Mesenchymal stem cell (in vitro differentiated cells and primary cell): ENCODE measurements around the gene NSMF.
A peak's percentile ranks its signal among the peaks of the same experiment; 100 is the strongest.
"Not testable (repeated sequence)": the region's sequence is repeated elsewhere in the genome, so short reads cannot be mapped to it uniquely, and the experiment has no call there.

Experiments used
- DNase-seq: peaks from one replicate; pipeline ENCODE4 v3.0.0-alpha.2; 2013
- H2AFZ ChIP-seq: one replicate; pipeline ENCODE4 v1.6.1; 2013; ENCODE audit warnings: low read depth, mild to moderate bottlenecking, control low read depth, inconsistent platforms, low read length, moderate library complexity
- H2AK5ac ChIP-seq: 2 replicates; pipeline ENCODE4 v1.6.1; 2013; ENCODE audit warnings: low read length, moderate library complexity, mild to moderate bottlenecking, inconsistent platforms; ENCODE audit not compliant: severe bottlenecking
- H2BK120ac ChIP-seq: one replicate; pipeline ENCODE4 v1.6.1; 2013; ENCODE audit warnings: low read depth, mild to moderate bottlenecking, inconsistent platforms, low read length, moderate library complexity
- H2BK12ac ChIP-seq, 2 experiments: one replicate each; pipeline ENCODE4 v1.6.1; 2013; ENCODE audit warnings: inconsistent platforms in 2 of 2, low read length in 2 of 2, mild to moderate bottlenecking in 2 of 2, moderate library complexity in 2 of 2, control low read depth in 1 of 2
- H2BK15ac ChIP-seq: one replicate; pipeline ENCODE4 v1.6.1; 2013; ENCODE audit warnings: mild to moderate bottlenecking, low read depth, inconsistent platforms; ENCODE audit not compliant: poor library complexity, severe bottlenecking
- H2BK5ac ChIP-seq: 2 replicates; pipeline ENCODE4 v1.6.1; 2013; ENCODE audit warnings: low read depth, mild to moderate bottlenecking, low read length, control low read depth, inconsistent platforms; ENCODE audit not compliant: poor library complexity, severe bottlenecking
- H3K14ac ChIP-seq, 2 experiments: one replicate each; pipeline ENCODE4 v1.6.1; 2013; ENCODE audit warnings: inconsistent platforms in 2 of 2, low read length in 2 of 2, control low read depth in 1 of 2, mild to moderate bottlenecking in 1 of 2, moderate library complexity in 1 of 2
- H3K18ac ChIP-seq, 2 experiments: one replicate each; pipeline ENCODE4 v1.6.1; 2013; ENCODE audit warnings: inconsistent platforms in 2 of 2, low read length in 2 of 2, control low read depth in 1 of 2, low read depth in 1 of 2, mild to moderate bottlenecking in 1 of 2
- H3K23ac ChIP-seq, 2 experiments: one replicate each; pipeline ENCODE4 v1.6.1; 2013; ENCODE audit warnings: inconsistent platforms in 2 of 2, low read length in 2 of 2, mild to moderate bottlenecking in 2 of 2, moderate library complexity in 2 of 2, control low read depth in 1 of 2
- H3K27ac ChIP-seq: 2 replicates; pipeline ENCODE4 v1.5.1; 2013; ENCODE audit warnings: mild to moderate bottlenecking, moderate library complexity, low read length, control low read depth, inconsistent platforms; ENCODE audit not compliant: poor library complexity, severe bottlenecking
- H3K27me3 ChIP-seq, 2 experiments: 2 replicates each; pipeline versions ENCODE4 v1.6.1 to v1.7.0; 2013; ENCODE audit warnings: low read length in 2 of 2, mild to moderate bottlenecking in 2 of 2, moderate library complexity in 2 of 2, control low read depth in 1 of 2, inconsistent platforms in 1 of 2; ENCODE audit not compliant: control insufficient read depth in 1 of 2, insufficient read depth in 1 of 2
- H3K36me3 ChIP-seq, 2 experiments: 2 replicates each; pipeline versions ENCODE4 v1.6.1 to v1.7.0; 2013; ENCODE audit warnings: low read length in 2 of 2, control low read depth in 1 of 2, inconsistent platforms in 1 of 2, low read depth in 1 of 2, mild to moderate bottlenecking in 1 of 2; ENCODE audit not compliant: insufficient read depth in 2 of 2, control insufficient read depth in 1 of 2
- H3K4ac ChIP-seq, 2 experiments: one replicate each; pipeline ENCODE4 v1.6.1; 2013; ENCODE audit warnings: inconsistent platforms in 2 of 2, low read length in 2 of 2, mild to moderate bottlenecking in 2 of 2, moderate library complexity in 2 of 2, control low read depth in 1 of 2, low read depth in 1 of 2
- H3K4me1 ChIP-seq: 2 replicates; pipeline ENCODE4 v1.6.1; 2013; ENCODE audit warnings: low read depth, low read length, control low read depth; ENCODE audit not compliant: control insufficient read depth, insufficient read depth
- H3K4me2 ChIP-seq: 2 replicates; pipeline ENCODE4 v1.6.1; 2013; ENCODE audit warnings: low read length, mild to moderate bottlenecking, inconsistent platforms; ENCODE audit not compliant: poor library complexity, severe bottlenecking
- H3K4me3 ChIP-seq, 2 experiments: 2 replicates each; pipeline versions ENCODE4 v1.5.1 to v1.7.0; 2013; ENCODE audit warnings: low read length in 2 of 2, mild to moderate bottlenecking in 2 of 2, control low read depth in 1 of 2, low read depth in 1 of 2; ENCODE audit not compliant: insufficient read depth in 1 of 2
- H3K79me1 ChIP-seq: replicated peaks from 2 replicates; pipeline ENCODE4 v1.6.1; 2013; ENCODE audit warnings: mild to moderate bottlenecking, control low read depth, low read length, inconsistent platforms; ENCODE audit not compliant: poor library complexity, severe bottlenecking
- H3K9ac ChIP-seq: 2 replicates; pipeline ENCODE4 v1.7.0; 2013; ENCODE audit warnings: mild to moderate bottlenecking, low read length, moderate library complexity
- H3K9me3 ChIP-seq: 2 replicates; pipeline ENCODE4 v1.7.0; 2013; ENCODE audit warnings: mild to moderate bottlenecking, low read length; ENCODE audit not compliant: control insufficient read depth
- H4K8ac ChIP-seq: one replicate; pipeline ENCODE4 v1.6.1; 2013; ENCODE audit warnings: inconsistent platforms, mild to moderate bottlenecking, low read length, moderate library complexity
- H4K91ac ChIP-seq: one replicate; pipeline ENCODE4 v1.6.1; 2013; ENCODE audit warnings: mild to moderate bottlenecking, low read length, inconsistent platforms
- WGBS: methylation state at CpG from one replicate; pipeline ENCODE4 v1.1.7; 2013; ENCODE audit warnings: mixed read lengths; 5-methylcytosine and 5-hydroxymethylcytosine counted together

The NSMF gene

DNA sequence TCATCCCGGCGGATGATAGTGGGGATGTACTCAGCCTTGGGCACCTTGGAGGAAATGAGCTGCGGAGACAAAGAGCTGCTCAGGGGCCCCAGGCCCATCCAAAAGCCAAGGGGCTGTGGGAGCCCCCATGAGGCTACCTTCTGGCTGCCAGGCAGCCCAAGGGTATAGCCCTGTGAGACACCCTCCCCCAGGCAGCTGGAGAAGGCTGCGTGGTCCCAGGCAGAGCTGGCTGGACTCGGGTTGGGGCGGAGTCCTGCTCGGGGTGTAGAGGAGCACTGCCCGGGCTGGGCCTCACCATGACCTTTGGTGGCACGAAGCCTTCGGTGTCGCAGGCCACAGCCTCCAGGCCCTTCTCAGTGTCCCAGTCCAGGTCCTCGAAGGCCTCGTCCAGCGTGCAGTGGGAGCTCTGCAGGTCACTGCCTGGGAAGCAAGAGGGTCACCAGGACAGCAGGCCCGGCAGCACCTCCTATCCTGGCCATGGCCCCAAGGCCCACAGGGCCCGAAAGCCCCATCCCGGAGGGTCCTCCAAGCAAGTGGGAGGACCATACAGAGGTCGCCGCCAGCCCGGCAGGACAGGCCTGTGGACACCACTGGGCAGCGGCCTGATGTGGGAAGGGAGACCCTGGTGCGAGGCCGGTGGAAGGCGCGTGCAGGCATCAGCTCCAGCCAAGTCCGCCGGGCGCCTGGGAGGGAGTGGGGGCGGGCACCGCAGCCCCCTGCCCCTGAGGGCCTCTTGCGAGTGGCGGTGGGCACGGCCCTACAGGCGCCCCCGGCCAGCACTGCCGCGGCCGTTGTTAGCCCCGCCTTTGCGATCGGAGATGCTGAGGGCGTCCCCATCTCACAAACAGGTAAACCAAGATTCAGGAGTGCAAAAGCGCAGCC is 6.1 kb downstream of the NSMF start:
- Histone ChIP-seq H4K91ac (no peak overlapping the region), H3K4me2 (no peak overlapping the region), H3K27ac (no peak overlapping the region), H3K9ac (no peak overlapping the region), H3K9me3 (no peaks in the 10 kb centered on the region), H4K8ac (no peak overlapping the region), H2BK120ac (no peak overlapping the region), H3K23ac (no peak overlapping the region), H3K36me3 (peaks cover 31 to 79% of the 10 kb centered on the region in 2 experiments), H2AFZ (no peak overlapping the region), H3K14ac (no peak overlapping the region), H2BK5ac (no peak overlapping the region), H3K27me3 (no peaks in the 10 kb centered on the region), H3K79me1 (peaks cover 14% of the 10 kb centered on the region), H2BK15ac (no peak overlapping the region), H3K4me3 (no peak overlapping the region), H2AK5ac (no peak overlapping the region), H2BK12ac (no peak overlapping the region), H3K4me1 (peaks cover 46% of the 10 kb centered on the region), H3K18ac (peak overlapping the region in 1 of 2 experiments; percentile 18), H3K4ac (no peak overlapping the region)
- DNase-seq, result no peak
- WGBS, result 93% methylated on average over 43 of the region's 43 CpGs

DNA sequence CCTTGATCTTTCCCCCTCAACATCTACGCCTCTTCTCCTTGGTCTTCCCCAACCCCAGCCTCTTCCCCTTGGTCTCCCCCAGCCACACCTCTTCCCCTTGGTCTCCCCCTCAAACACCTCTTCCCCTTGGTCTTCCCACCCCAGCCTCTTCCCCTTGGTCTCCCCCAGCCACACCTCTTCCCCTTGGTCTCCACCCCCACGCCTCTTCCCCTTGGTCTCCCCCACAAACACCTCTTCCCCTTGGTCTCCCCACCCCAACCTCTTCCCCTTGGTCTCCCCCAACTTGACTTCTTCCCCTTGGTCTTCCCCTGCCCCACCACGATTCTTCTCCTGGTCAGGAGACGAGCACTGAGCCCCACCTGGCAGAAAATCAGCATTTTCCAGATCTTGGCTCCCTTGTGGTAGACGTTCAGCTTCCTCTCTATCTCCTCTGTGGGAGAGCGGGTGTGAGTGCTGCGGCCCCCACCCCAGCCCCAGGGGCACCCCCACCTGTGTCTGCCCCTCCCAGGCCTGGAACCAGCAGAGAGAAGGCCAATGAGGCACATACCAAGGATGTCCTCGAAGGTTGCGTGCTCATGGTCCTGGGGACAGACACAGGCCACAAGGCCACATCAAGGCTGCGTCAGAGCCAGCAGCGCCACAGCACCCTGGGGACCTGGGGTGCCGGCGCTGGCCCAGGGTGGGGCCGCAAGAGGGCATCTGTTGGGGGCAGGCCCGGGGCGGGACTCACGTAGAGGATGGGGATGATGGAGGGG is 7.0 kb downstream of the NSMF start:
- H3K79me1 ChIP-seq, result peaks cover 11% of the 10 kb centered on the region
- no peak overlapping the region for H2BK15ac ChIP-seq
- H3K9me3 ChIP-seq, result no peaks in the 10 kb centered on the region
- H3K27ac ChIP-seq, result no peak overlapping the region
- no peak overlapping the region for H2AFZ ChIP-seq
- no peak for DNase-seq
- peaks cover 40% of the 10 kb centered on the region for H3K4me1 ChIP-seq
- no peak overlapping the region for H3K4me3 ChIP-seq
- H3K18ac ChIP-seq, result no peak overlapping the region
- no peak overlapping the region for H4K91ac ChIP-seq
- no peak overlapping the region for H3K9ac ChIP-seq
- no peak overlapping the region for H2BK12ac ChIP-seq
- no peak overlapping the region for H3K4ac ChIP-seq
- H2BK120ac ChIP-seq, result no peak overlapping the region
- no peak overlapping the region for H2AK5ac ChIP-seq
- H3K36me3 ChIP-seq, result peaks cover 28 to 79% of the 10 kb centered on the region in 2 experiments
- H3K23ac ChIP-seq, result no peak overlapping the region
- H3K27me3 ChIP-seq, result no peaks in the 10 kb centered on the region
- H3K4me2 ChIP-seq, result no peak overlapping the region
- H3K14ac ChIP-seq, result no peak overlapping the region
- H2BK5ac ChIP-seq, result no peak overlapping the region
- H4K8ac ChIP-seq, result no peak overlapping the region
- 97% methylated on average over 17 of the region's 17 CpGs for WGBS

DNA sequence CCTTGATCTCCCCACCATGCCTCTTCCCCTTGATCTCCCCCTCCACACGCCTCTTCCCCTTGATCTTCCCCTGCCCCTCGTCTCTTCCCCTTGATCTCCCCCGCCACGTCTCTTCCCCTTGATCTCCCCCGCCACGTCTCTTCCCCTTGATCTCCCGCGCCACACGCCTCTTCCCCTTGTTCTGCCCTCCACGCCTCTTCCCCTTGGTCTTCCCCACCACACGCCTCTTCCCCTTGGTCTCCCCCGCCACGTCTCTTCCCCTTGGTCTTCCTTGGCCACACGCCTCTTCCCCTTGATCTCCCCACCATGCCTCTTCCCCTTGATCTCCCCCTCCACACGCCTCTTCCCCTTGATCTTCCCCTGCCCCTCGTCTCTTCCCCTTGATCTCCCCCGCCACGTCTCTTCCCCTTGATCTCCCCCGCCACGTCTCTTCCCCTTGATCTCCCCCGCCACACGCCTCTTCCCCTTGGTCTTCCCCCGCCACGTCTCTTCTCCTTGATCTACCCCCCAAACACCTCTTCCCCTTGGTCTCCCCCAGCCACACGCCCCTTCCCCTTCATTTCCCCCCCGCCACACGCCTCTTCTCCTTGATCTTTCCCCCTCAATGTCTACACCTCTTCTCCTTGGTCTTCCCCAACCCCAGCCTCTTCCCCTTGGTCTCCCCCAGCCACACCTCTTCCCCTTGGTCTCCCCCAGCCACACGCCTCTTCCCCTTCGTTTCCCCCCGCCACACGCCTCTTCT is 7.7 kb downstream of the NSMF start:
- H2BK120ac ChIP-seq, H2BK5ac ChIP-seq, H2AFZ ChIP-seq, H3K4ac ChIP-seq, DNase-seq, H3K4me2 ChIP-seq, H3K27me3 ChIP-seq, H3K4me3 ChIP-seq, H2BK15ac ChIP-seq, H3K27ac ChIP-seq, H3K14ac ChIP-seq, H3K9ac ChIP-seq, H4K8ac ChIP-seq, H3K18ac ChIP-seq, H2BK12ac ChIP-seq, H2AK5ac ChIP-seq, H3K23ac ChIP-seq, H3K9me3 ChIP-seq, H4K91ac ChIP-seq: not testable (repeated sequence)
- Histone ChIP-seq H3K79me1 (peaks cover 11% of the 10 kb centered on the region), H3K4me1 (peaks cover 35% of the 10 kb centered on the region), H3K36me3 (peaks cover 21 to 78% of the 10 kb centered on the region in 2 experiments)
- 95% methylated on average over 16 of the region's 31 CpGs for WGBS
